Prostate gland (tissue), 2 donors: Measurements from ENCODE around the gene SYNGR4. TPM values are rescaled to one million over a fixed set of nuclear protein-coding genes. Genes with fewer than 3 reads are reported as not detected.

Experiments
- DNase-seq: peaks from one replicate; pipeline ENCODE4 v3.0.0-alpha.2; 2019; ENCODE audit warnings: low spot score
- H3K27ac ChIP-seq, 2 donors: fragments of 200-600 bp; sonication (generic); 2 replicates each; pipeline ENCODE4 v1.5.1; 2017 to 2019
- H3K27me3 ChIP-seq: fragments of 200-600 bp; sonication (generic); replicated peaks from 2 replicates; pipeline ENCODE4 v1.5.1; 2019; ENCODE audit not compliant: insufficient read depth
- H3K36me3 ChIP-seq, 2 donors: fragments of 200-600 bp; sonication (generic); 1 replicate in 1 of 2; 2 replicates in 1 of 2; pipeline versions ENCODE4 v1.5.1 to v1.8.1; 2017 to 2019
- H3K4me1 ChIP-seq: fragments of 200-600 bp; sonication (generic); replicated peaks from 2 replicates; pipeline ENCODE4 v1.5.1; 2019
- H3K4me3 ChIP-seq, 2 donors: fragments of 200-600 bp; sonication (generic); 2 replicates each; pipeline ENCODE4 v1.5.1; 2017 to 2019
- H3K9me3 ChIP-seq: fragments of 200-600 bp; sonication (generic); 2 replicates; pipeline ENCODE4 v1.5.1; 2017
- CTCF ChIP-seq, 4 experiments: fragments of 200-600 bp in 2 of 4; fragments of 450-650 bp in 2 of 4; sonication (generic) in 2 of 4; IDR thresholded peaks; 1 replicate in 3 of 4; 2 replicates in 1 of 4; pipeline ENCODE4 v1.5.1; 2016 to 2019; ENCODE audit warnings: antibody characterized with exemption in 4 of 4, mild to moderate bottlenecking in 2 of 4, moderate library complexity in 2 of 4
- POLR2A ChIP-seq: fragments of 450-650 bp; IDR thresholded peaks from one replicate; pipeline ENCODE4 v1.6.1; 2016; ENCODE audit warnings: antibody characterized with exemption, mild to moderate bottlenecking
- POLR2AphosphoS5 ChIP-seq: sonication (generic); formaldehyde crosslinking; IDR thresholded peaks from one replicate; pipeline ENCODE4 v1.6.1; 2017; ENCODE audit warnings: antibody characterized with exemption
- WGBS: methylation state at CpG from one replicate; pipeline ENCODE4 v1.1.5; 2018; 5-methylcytosine and 5-hydroxymethylcytosine counted together
- intact Hi-C: fragments of 100-400 bp; cut with DNase I; formaldehyde crosslinking; loops from one replicate; pipeline ENCODE4 v1.14.2; 2022
- total RNA-seq, 2 donors: library from RNA; depleted of rRNA; stranded (reverse); fragments of >200 nt; gene quantifications; one replicate each; pipeline ENCODE4 v1.1.0, GENCODE V29; 2016

The SYNGR4 gene
- total RNA-seq, 2 donors from 2014 or later = 2.8 TPM; not detected in 1

DNA sequence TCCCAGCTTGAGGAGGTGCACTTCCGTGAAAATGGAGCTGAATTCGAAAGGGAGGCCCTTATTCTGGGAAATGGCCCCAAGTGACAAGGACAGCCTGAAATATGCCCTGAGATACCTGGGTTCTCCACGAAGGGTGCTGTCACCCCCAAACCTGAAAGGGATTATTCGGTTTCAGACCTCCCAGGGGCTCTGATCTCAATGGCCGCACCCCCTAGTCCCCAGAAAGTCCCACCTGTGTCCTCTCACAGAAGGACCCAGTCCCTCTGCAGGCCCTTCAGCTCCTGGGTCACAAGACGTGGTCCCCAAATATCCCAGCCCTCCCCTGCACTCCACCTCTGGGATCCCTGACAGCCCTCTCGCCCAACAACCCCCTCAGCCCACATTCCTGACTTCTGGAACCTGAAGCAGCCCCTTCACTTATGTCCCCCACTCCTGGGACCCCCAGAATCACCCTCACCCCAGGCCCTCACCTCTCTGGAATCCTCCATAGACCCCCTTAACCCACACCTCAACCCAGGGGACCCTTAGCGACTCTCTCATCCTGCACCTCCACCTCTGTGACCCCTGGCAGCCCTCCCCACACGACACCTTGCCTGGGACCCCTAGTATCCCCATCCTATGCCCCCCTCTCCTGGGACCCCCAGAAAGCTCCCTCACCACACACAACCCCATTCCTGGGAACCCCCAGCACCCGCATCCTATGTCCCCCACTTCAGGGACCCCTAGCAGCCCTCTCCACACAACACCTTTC, 606 bp downstream of the SYNGR4 start:
- Histone ChIP-seq H3K9me3 (no peaks in the 10 kb centered on the region), H3K27ac (peak overlapping the region; percentile 90 to 92), H3K4me3 (peak overlapping the region in 1 of 2 donors; percentile 9), H3K27me3 (no peaks in the 10 kb centered on the region), H3K4me1 (peaks cover 3% of the 10 kb centered on the region), H3K36me3 (no peaks in the 10 kb centered on the region)
- TF ChIP-seq POLR2A (no peak), POLR2AphosphoS5 (no peak), CTCF (IDR thresholded peaks at IDR 0.05) (no peak)
- WGBS = 66% methylated on average over 10 of the region's 10 CpGs
- no peak for DNase-seq
- intact Hi-C loops = loop anchor here (2.0 kb wide), 1 partner anchor 40 kb away; the partner anchor contains the start of gene EMP3

DNA sequence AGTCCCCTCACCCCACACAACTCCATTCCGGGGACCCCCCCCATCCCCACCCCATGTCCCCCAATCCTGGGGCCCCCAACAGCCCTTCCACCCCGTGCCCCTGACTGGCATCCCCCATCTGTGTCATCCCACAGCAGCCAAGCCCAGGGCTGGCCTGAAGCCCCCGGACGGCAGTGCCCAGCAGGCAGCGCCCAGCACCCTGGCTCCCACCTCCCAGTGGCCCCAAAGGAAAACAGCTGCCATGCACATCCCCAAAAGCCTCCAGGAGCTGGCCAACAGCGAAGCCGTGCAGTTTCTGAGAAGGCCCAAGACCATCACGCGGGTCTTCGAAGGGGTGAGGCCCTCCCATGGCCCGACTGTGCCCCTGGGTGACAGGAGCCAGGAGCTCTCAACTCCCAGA, 1.4 kb downstream of the SYNGR4 start:
- H3K4me1 ChIP-seq = peaks cover 3% of the 10 kb centered on the region
- no peaks in the 10 kb centered on the region for H3K9me3 ChIP-seq
- no peak for TF ChIP-seq POLR2A
- TF ChIP-seq POLR2AphosphoS5 = no peak
- no peak for TF ChIP-seq CTCF (IDR thresholded peaks at IDR 0.05)
- WGBS = 93% methylated on average over 11 of the region's 11 CpGs
- no peaks in the 10 kb centered on the region for H3K27me3 ChIP-seq
- H3K27ac ChIP-seq = no peak overlapping the region
- H3K4me3 ChIP-seq = no peak overlapping the region
- no peaks in the 10 kb centered on the region for H3K36me3 ChIP-seq
- intact Hi-C loops = loop anchor here (2.0 kb wide), 1 partner anchor 41 kb away; the partner anchor contains the start of gene EMP3
- DNase-seq = no peak

DNA sequence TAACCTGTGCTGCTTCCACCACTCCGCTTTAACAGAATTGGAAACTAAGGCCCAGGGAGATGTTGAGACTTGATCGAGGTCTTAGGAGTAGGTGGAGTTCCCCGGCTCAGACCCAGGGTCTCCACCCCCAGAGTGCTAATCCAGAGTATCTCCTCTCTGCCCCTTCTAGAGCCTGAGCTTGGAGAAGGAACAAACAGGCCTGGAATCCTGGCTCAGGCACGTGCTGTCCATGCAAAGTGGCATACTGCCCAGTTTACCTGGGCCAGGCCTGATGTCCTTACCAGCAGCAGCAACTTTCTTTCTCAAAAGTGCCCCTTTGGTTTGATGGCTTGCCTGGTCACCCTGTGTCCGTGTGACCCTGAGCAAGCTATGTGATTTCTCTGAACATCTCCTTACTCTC, 3.7 kb downstream of the SYNGR4 start:
- no peaks in the 10 kb centered on the region for H3K27me3 ChIP-seq
- no peak overlapping the region for H3K27ac ChIP-seq
- DNase-seq = peak; percentile 21
- H3K36me3 ChIP-seq = no peaks in the 10 kb centered on the region
- TF ChIP-seq POLR2A = no peak
- TF ChIP-seq POLR2AphosphoS5 = peak; percentile 44
- no peak overlapping the region for H3K4me3 ChIP-seq
- peaks cover 3% of the 10 kb centered on the region for H3K4me1 ChIP-seq
- intact Hi-C loops = no loop called here
- WGBS = 62% methylated on average over 5 of the region's 5 CpGs
- no peaks in the 10 kb centered on the region for H3K9me3 ChIP-seq

DNA sequence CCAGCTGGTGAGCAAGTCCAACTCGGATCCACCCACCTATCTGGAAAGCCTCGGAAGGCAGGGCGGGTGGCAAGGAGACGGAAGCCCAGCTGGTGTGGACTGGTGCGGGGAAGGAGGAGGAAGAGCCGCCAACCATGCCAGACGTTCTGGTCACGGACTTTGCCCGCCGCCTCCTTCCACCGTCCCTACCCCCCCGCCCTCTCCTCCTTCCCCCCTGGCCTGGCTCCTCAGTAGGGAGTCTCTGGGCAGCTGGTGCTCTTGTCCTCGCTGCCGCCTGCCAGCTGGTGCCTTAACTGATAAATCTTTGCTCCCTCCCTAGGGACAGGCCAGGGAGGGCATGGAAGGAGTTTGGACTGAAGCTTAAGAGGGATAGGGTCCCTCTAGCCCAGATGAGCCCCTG, 4.8 kb downstream of the SYNGR4 start:
- intact Hi-C loops = no loop called here
- Histone ChIP-seq H3K27ac (no peak overlapping the region), H3K4me1 (peaks cover 3% of the 10 kb centered on the region), H3K27me3 (no peaks in the 10 kb centered on the region), H3K36me3 (no peaks in the 10 kb centered on the region), H3K9me3 (no peaks in the 10 kb centered on the region), H3K4me3 (no peak overlapping the region)
- DNase-seq = no peak
- WGBS = 80% methylated on average over 13 of the region's 14 CpGs
- TF ChIP-seq POLR2AphosphoS5 = no peak
- TF ChIP-seq CTCF (IDR thresholded peaks at IDR 0.05) = no peak
- TF ChIP-seq POLR2A = no peak

GRCh38 chr19:48370955-48371354, 6.8 kb downstream of the SYNGR4 start:
- no peak for DNase-seq
- no peak for TF ChIP-seq POLR2A
- TF ChIP-seq CTCF (IDR thresholded peaks at IDR 0.05) = no peak
- TF ChIP-seq POLR2AphosphoS5 = no peak
- no peaks in the 10 kb centered on the region for H3K9me3 ChIP-seq
- 75% methylated on average over 4 of the region's 4 CpGs for WGBS
- intact Hi-C loops = no loop called here
- no peaks in the 10 kb centered on the region for H3K4me1 ChIP-seq
- H3K4me3 ChIP-seq = no peak overlapping the region
- H3K27ac ChIP-seq = no peak overlapping the region
- no peaks in the 10 kb centered on the region for H3K27me3 ChIP-seq
- H3K36me3 ChIP-seq = no peaks in the 10 kb centered on the region
